Measurements from ENCODE around the gene ACTG1. TPM values are rescaled to one million over a fixed set of nuclear protein-coding genes. Genes with fewer than 3 reads are reported as not detected.
A peak's percentile ranks its signal among the peaks of the same experiment; 100 is the strongest.

The ACTG1 gene
- total RNA-seq, 1 donor from 2014 or later = 3,451 TPM

- TF ChIP-seq, protein P1, sequence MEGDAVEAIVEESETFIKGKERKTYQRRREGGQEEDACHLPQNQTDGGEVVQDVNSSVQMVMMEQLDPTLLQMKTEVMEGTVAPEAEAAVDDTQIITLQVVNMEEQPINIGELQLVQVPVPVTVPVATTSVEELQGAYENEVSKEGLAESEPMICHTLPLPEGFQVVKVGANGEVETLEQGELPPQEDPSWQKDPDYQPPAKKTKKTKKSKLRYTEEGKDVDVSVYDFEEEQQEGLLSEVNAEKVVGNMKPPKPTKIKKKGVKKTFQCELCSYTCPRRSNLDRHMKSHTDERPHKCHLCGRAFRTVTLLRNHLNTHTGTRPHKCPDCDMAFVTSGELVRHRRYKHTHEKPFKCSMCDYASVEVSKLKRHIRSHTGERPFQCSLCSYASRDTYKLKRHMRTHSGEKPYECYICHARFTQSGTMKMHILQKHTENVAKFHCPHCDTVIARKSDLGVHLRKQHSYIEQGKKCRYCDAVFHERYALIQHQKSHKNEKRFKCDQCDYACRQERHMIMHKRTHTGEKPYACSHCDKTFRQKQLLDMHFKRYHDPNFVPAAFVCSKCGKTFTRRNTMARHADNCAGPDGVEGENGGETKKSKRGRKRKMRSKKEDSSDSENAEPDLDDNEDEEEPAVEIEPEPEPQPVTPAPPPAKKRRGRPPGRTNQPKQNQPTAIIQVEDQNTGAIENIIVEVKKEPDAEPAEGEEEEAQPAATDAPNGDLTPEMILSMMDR (conservative IDR thresholded peaks at IDR 0.05) = no peak
- H3K36me3 Mint-ChIP-seq = no peaks in the 10 kb centered on the region
- peak overlapping the region; percentile 41 for H3K27ac Mint-ChIP-seq
- no peak for DNase-seq (ENCODE audit: extremely low spot score, unreplicated experiment)
- H3K27me3 Mint-ChIP-seq = peaks cover 13% of the 10 kb centered on the region
- no peak overlapping the region for H3K4me3 Mint-ChIP-seq
- H3K4me1 Mint-ChIP-seq (ENCODE audit: unreplicated experiment) = peaks cover 33% of the 10 kb centered on the region
- no peaks in the 10 kb centered on the region for H3K9me3 Mint-ChIP-seq
Measured at GRCh38 chr17:81491761-81492160, 20.8 kb downstream of the ACTG1 start.

GRCh38 chr17:81491181-81491581 lies 21.4 kb downstream of the ACTG1 start:
- H3K36me3 Mint-ChIP-seq = no peaks in the 10 kb centered on the region
- no peaks in the 10 kb centered on the region for H3K9me3 Mint-ChIP-seq
- peaks cover 36% of the 10 kb centered on the region for H3K4me1 Mint-ChIP-seq (ENCODE audit: unreplicated experiment)
- TF ChIP-seq, protein P1 (conservative IDR thresholded peaks at IDR 0.05) = no peak
- H3K4me3 Mint-ChIP-seq = peak overlapping the region; percentile 20
- DNase-seq (ENCODE audit: extremely low spot score, unreplicated experiment) = no peak
- H3K27me3 Mint-ChIP-seq = peaks cover 13% of the 10 kb centered on the region
- peak overlapping the region; percentile 51 for H3K27ac Mint-ChIP-seq

- H3K4me3 Mint-ChIP-seq = peak overlapping the region; percentile 47
- no peaks in the 10 kb centered on the region for H3K9me3 Mint-ChIP-seq
- H3K27me3 Mint-ChIP-seq = peaks cover 13% of the 10 kb centered on the region
- TF ChIP-seq, protein P1 (conservative IDR thresholded peaks at IDR 0.05) = no peak
- DNase-seq (ENCODE audit: extremely low spot score, unreplicated experiment) = no peak
- peak overlapping the region; percentile 70 for H3K27ac Mint-ChIP-seq
- no peaks in the 10 kb centered on the region for H3K36me3 Mint-ChIP-seq
- peaks cover 39% of the 10 kb centered on the region for H3K4me1 Mint-ChIP-seq (ENCODE audit: unreplicated experiment)
Measured at GRCh38 chr17:81489998-81490992, 22.3 kb downstream of the ACTG1 start.

GRCh38 chr17:81489012-81489997 lies 23.3 kb downstream of the ACTG1 start:
- Mint-ChIP-seq H3K4me1 (ENCODE audit: unreplicated experiment) (peaks cover 31% of the 10 kb centered on the region), H3K27ac (peak overlapping the region; percentile 70), H3K4me3 (peak overlapping the region; percentile 82), H3K36me3 (no peaks in the 10 kb centered on the region), H3K9me3 (no peaks in the 10 kb centered on the region), H3K27me3 (peaks cover 13% of the 10 kb centered on the region)
- TF ChIP-seq, protein P1 (conservative IDR thresholded peaks at IDR 0.05) = no peak
- no peak for DNase-seq (ENCODE audit: extremely low spot score, unreplicated experiment)

DNA sequence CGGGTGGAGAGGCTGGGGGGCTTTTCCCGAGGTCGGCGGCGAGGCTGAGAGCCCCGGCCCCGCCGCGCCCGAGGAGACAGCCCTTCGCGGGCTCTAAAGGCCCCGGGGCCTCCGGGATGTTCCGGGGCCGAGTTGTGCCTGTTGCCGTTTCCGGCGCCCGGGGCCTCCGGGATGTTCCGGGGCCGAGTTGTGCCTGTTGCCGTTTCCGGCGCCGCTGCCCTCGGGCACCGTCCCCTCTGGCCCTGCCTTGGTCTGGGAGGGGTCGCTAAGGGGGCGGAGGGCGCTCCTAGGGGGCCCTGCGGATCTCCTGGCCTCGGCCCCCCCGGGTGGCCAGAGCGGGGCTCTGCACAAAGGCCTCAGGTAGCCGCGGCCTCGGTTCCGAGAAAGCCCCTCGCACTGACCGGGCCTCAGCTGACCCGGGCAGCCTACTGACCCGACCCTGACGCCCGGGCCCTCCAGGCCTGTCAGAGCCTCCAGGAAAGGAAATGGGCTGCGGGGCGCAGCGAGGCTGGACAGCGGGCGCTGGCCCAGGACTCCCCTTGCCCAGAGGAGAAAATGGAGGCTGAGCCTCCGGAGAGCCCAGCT lies 24.2 kb downstream of the ACTG1 start:
- no peak overlapping the region for H3K4me3 Mint-ChIP-seq
- TF ChIP-seq, protein P1 (conservative IDR thresholded peaks at IDR 0.05) = no peak
- peaks cover 13% of the 10 kb centered on the region for H3K27me3 Mint-ChIP-seq
- H3K4me1 Mint-ChIP-seq (ENCODE audit: unreplicated experiment) = peaks cover 31% of the 10 kb centered on the region
- H3K27ac Mint-ChIP-seq = no peak overlapping the region
- no peaks in the 10 kb centered on the region for H3K36me3 Mint-ChIP-seq
- H3K9me3 Mint-ChIP-seq = no peaks in the 10 kb centered on the region
- no peak for DNase-seq (ENCODE audit: extremely low spot score, unreplicated experiment)

Data from type B pancreatic cell (in vitro differentiated cells).